ENCODE data around the gene EPHA6. TPM values are rescaled to one million over a fixed set of nuclear protein-coding genes. Genes with fewer than 3 reads are reported as not detected.

EPHA6 gene
- total RNA-seq, 4 donors from 2014 or later, result not detected

- no peaks in the 10 kb centered on the region for H3K9me3 ChIP-seq
- no peaks in the 10 kb centered on the region for H3K27me3 ChIP-seq
- H3K36me3 ChIP-seq, result no peaks in the 10 kb centered on the region
- no peak for DNase-seq
- intact Hi-C loops (cut with DNase I; ENCODE audit: low total_unique reads), result no loop called here
- no peak overlapping the region for H3K4me3 ChIP-seq
- no peak overlapping the region for H3K27ac ChIP-seq
- no peaks in the 10 kb centered on the region for H3K4me1 ChIP-seq
- in situ Hi-C loops (cut with MboI; ENCODE audit: low sequenced_read_pairs in 4 of 4), result no loop called here
- no peak for ATAC-seq
- no peak for TF ChIP-seq POLR2A (IDR thresholded peaks at IDR 0.05)
- TF ChIP-seq CTCF (IDR thresholded peaks at IDR 0.05 in 4 of 5, conservative IDR thresholded peaks at IDR 0.05 in 1 of 5), result no peak
Observed at GRCh38 chr3:96994988-96995387, 180.6 kb downstream of the EPHA6 start.

DNA sequence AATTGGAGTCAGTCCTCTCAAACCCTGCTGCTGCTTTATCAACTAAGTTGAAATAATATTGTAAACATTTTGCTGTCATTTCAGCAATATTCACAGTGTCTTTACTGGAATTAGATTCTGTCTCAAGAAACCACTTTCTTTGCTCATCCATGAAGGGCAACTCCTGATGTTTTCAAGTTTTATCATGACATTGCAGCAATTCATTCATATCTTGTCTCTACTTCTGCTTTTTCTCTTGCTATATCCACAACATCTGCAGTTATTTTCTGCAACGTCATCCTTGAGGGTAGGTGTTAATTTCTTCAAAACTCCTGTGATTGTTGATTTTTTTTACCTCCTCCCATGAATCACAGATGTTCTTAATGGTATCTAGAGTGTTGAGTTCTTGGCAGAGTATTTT is 181.6 kb downstream of the EPHA6 start:
- intact Hi-C loops (cut with DNase I; ENCODE audit: low total_unique reads), result no loop called here
- no peaks in the 10 kb centered on the region for H3K27me3 ChIP-seq
- no peak overlapping the region for H3K4me3 ChIP-seq
- H3K27ac ChIP-seq, result no peak overlapping the region
- TF ChIP-seq CTCF (IDR thresholded peaks at IDR 0.05 in 4 of 5, conservative IDR thresholded peaks at IDR 0.05 in 1 of 5), result no peak
- no peak for TF ChIP-seq POLR2A (IDR thresholded peaks at IDR 0.05)
- ATAC-seq (no peak), DNase-seq (no peak)
- in situ Hi-C loops (cut with MboI; ENCODE audit: low sequenced_read_pairs in 4 of 4), result no loop called here
- no peaks in the 10 kb centered on the region for H3K4me1 ChIP-seq
- H3K9me3 ChIP-seq, result no peaks in the 10 kb centered on the region
- H3K36me3 ChIP-seq, result no peaks in the 10 kb centered on the region

- H3K27me3 ChIP-seq, result no peaks in the 10 kb centered on the region
- no peak for TF ChIP-seq POLR2A (IDR thresholded peaks at IDR 0.05)
- no peak for TF ChIP-seq CTCF (IDR thresholded peaks at IDR 0.05 in 4 of 5, conservative IDR thresholded peaks at IDR 0.05 in 1 of 5)
- H3K9me3 ChIP-seq, result no peaks in the 10 kb centered on the region
- no peaks in the 10 kb centered on the region for H3K36me3 ChIP-seq
- no peak overlapping the region for H3K27ac ChIP-seq
- ATAC-seq, result no peak
- in situ Hi-C loops (cut with MboI; ENCODE audit: low sequenced_read_pairs in 4 of 4) (no loop called here), intact Hi-C loops (cut with DNase I; ENCODE audit: low total_unique reads) (no loop called here)
- H3K4me1 ChIP-seq, result no peaks in the 10 kb centered on the region
- DNase-seq, result no peak
- no peak overlapping the region for H3K4me3 ChIP-seq
Observed at GRCh38 chr3:97001611-97002010, 187.2 kb downstream of the EPHA6 start.

- Histone ChIP-seq H3K27ac (no peak overlapping the region), H3K36me3 (no peaks in the 10 kb centered on the region), H3K27me3 (no peaks in the 10 kb centered on the region), H3K4me3 (no peak overlapping the region), H3K4me1 (no peaks in the 10 kb centered on the region), H3K9me3 (no peaks in the 10 kb centered on the region)
- no peak for DNase-seq
- in situ Hi-C loops (cut with MboI; ENCODE audit: low sequenced_read_pairs in 4 of 4), result no loop called here
- TF ChIP-seq CTCF (IDR thresholded peaks at IDR 0.05 in 4 of 5, conservative IDR thresholded peaks at IDR 0.05 in 1 of 5) (no peak), POLR2A (IDR thresholded peaks at IDR 0.05) (no peak)
- ATAC-seq, result no peak
- intact Hi-C loops (cut with DNase I; ENCODE audit: low total_unique reads), result no loop called here
Observed at GRCh38 chr3:97009427-97010019, 195.1 kb downstream of the EPHA6 start.

All from gastrocnemius medialis (tissue), 4 donors.